ENCODE measurements around the gene CHD2. TPM values are rescaled to one million over a fixed set of nuclear protein-coding genes. Genes with fewer than 3 reads are reported as not detected.

CHD2 gene
- total and polyA plus RNA-seq, 4 donors: 13.9 to 90.2 (median 49.4) TPM

GRCh38 chr15:92889390-92890107, 10.6 kb upstream of the CHD2 start:
- Histone ChIP-seq H3K27ac (ENCODE audit: low read depth in 1 of 2, low read length in 2 of 2) (no peak overlapping the region), H3K36me3 (ENCODE audit: control insufficient read depth in 4 of 4, insufficient read depth in 3 of 4, low read depth in 1 of 4, low read length in 3 of 4) (peaks cover 0 to 56% (median 40%) of the 10 kb centered on the region in 4 donors), H3K4me3 (ENCODE audit: low read depth in 1 of 3, low read length in 3 of 3) (no peak overlapping the region)

More at GRCh38 chr15:92889390-92890107, 10.6 kb upstream of the CHD2 start:
- DNase-seq (ENCODE audit: low spot score): no peak
- WGBS: 87% methylated on average over 5 of the region's 5 CpGs
- Histone ChIP-seq H3K9ac (ENCODE audit: low read depth in 1 of 2, low read length in 2 of 2) (no peak overlapping the region), H3K27me3 (ENCODE audit: control insufficient read depth in 4 of 4, insufficient read depth in 4 of 4, low read length in 3 of 4) (no peaks in the 10 kb centered on the region), H3K9me3 (ENCODE audit: control insufficient read depth in 4 of 4, low read length in 3 of 4) (no peaks in the 10 kb centered on the region), H3K4me1 (ENCODE audit: control insufficient read depth in 4 of 4, insufficient read depth in 4 of 4, low read length in 3 of 4) (peaks cover 0 to 33% (median 4%) of the 10 kb centered on the region in 4 donors)
- TF ChIP-seq FOXA1 (IDR thresholded peaks at IDR 0.05) (no peak), NR2F2 (IDR thresholded peaks at IDR 0.05) (no peak), HNF4A (conservative IDR thresholded peaks at IDR 0.05) (no peak), JUND (IDR thresholded peaks at IDR 0.05) (no peak), FOXA2 (IDR thresholded peaks at IDR 0.05) (no peak), ZBTB33 (IDR thresholded peaks at IDR 0.05) (no peak), EGR1 (IDR thresholded peaks at IDR 0.05; ENCODE audit: low read depth in 2 of 2) (no peak), MAX (IDR thresholded peaks at IDR 0.05) (no peak), CTCF (IDR thresholded peaks at IDR 0.05; ENCODE audit: low read depth, low read length, missing input control) (no peak), REST (IDR thresholded peaks at IDR 0.05) (no peak), RAD21 (IDR thresholded peaks at IDR 0.05) (no peak), TAF1 (conservative IDR thresholded peaks at IDR 0.05) (no peak)
